Measurements from ENCODE around the gene DTX3. TPM values are rescaled to one million over a fixed set of nuclear protein-coding genes. Genes with fewer than 3 reads are reported as not detected.
A peak's percentile ranks its signal among the peaks of the same experiment; 100 is the strongest.
"Not testable (repeated sequence)": the region's sequence is repeated elsewhere in the genome, so short reads cannot be mapped to it uniquely, and the experiment has no call there.

The DTX3 gene
- total RNA-seq, 1 donor from 2014 or later: 44.5 TPM

- DNase-seq: peak; percentile 24
These were observed 27.7 kb downstream of the DTX3 start for GRCh38 chr12:57632073-57632957.

DNA sequence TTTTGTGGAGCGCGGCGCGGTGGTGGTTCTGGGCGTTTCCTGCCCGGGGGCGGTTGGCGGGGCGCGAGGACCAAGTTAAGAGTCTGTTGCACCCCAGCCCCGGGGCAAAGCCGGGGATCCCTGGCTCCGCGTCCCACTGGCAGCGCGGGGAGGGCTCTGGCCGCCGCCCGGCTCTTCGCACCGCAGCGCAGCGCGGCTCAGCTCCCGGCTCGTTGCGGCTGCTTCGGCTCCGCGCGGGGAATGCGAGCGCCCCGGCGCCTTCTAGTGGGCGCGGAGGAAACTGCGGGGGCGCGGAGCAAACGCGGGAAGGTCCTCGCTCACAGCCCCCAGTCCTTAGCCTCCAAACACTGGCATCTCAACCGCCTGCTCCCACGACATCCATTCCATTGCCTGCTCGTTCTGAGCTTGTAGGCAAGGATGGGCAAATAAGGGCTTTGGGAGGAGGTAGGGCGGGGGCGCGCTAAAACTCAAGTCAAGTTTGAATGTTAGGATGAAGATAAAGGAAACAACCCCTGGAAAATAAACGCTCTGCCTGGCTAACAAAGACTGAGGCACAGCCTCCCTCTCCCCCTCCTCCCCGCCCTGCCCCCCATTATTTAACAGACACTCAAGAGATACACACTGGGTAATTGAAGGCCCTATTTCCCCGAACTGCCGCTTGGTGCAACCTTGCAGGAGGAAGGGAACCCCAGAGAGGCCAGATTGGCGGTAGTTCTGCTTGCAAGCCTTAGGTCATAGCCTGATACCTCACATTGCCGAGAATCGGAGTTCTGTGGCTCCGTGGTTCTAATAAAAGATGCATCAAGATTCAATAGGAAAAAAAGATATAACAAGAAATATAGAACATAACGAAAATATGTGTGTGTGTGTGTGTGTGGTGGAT is 28.6 kb downstream of the DTX3 start, which contains the start of gene B4GALNT1:
Gene B4GALNT1, minus strand, starts transcription at position 244 of the 883 bp plus-strand sequence. CDS start 1,069 bp downstream, outside the sequence.
- peak; percentile 60 for DNase-seq

DNA sequence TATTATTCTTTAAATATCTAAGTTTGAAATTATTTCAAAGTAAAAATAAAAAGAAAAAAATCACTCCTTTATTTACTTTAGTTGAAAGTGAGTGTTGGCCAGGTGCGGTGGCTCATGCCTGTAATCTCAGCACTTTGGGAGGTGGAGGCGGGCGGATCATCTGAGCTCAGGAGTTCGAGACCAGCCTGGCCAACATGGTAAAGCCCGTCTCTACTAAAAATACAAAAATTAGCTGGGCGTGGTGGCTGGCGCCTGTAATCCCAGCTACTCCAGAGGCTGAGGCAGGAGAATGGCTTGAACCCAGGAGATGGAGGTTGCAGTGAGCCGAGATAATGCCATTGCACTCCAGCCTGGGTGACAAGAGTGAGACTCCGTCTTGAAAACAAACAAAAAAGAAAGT is 32.1 kb downstream of the DTX3 start:
- not testable (repeated sequence) for DNase-seq

- no peak for DNase-seq
These were observed 32.7 kb downstream of the DTX3 start for GRCh38 chr12:57637364-57637763.

DNA sequence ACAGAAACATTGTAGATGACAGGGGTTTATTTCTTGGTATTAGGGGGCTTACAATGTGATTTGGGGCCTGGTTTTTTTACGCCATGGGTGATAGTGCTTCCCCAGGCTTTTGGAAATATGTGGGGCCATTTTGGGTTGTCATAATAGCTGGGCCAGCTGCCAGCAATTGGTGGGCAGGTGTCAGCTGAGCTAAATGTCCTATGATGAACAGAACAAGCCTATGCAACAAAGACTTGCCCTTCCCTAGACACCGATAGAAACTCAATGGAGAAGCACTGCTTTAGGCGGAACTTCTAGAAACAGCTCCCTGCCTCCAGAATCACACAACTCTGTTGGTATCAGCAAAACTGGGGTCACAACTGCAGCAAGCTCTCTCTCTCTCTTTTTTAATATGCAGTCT is 33.5 kb downstream of the DTX3 start:
- DNase-seq: no peak

GRCh38 chr12:57640175-57641042 is 35.8 kb downstream of the DTX3 start:
- DNase-seq: no peak

GRCh38 chr12:57641699-57642442 is 37.2 kb downstream of the DTX3 start:
- no peak for DNase-seq

DNA sequence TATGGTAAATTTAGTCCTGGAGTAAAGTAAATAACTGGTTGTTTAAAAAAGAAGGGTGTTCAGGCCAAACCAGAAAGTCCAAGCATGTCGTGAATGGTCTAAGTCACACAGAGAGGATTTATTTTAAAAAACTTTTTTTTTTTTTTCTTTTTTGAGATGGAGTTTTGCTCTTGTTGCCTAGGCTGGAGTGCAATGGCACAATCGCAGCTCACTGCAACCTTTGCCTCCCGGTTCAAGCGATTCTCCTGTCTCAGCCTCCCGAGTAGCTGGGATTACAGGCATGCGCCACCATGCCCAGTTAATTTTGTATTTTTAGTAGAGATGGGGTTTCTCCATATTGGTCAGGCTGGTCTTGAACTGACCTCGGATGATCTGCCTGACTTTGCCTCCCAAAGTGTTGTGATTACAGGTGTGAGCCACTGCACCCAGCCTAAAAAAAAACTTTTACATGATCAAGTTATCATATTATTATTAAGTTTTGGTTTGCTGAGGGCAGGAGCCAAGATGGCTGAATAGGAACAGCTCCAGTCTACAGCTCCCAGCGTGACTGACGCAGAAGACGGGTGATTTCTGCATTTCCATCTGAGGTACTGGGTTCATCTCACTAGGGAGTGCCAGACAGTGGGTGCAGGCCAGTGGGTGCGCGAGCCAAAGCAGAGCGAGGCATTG is 41.5 kb downstream of the DTX3 start:
- not testable (repeated sequence) for DNase-seq

GRCh38 chr12:57646659-57647049 is 42.0 kb downstream of the DTX3 start:
- DNase-seq: not testable (repeated sequence)

- DNase-seq: no peak
These were observed 49.4 kb downstream of the DTX3 start for GRCh38 chr12:57654042-57654441.

DNA sequence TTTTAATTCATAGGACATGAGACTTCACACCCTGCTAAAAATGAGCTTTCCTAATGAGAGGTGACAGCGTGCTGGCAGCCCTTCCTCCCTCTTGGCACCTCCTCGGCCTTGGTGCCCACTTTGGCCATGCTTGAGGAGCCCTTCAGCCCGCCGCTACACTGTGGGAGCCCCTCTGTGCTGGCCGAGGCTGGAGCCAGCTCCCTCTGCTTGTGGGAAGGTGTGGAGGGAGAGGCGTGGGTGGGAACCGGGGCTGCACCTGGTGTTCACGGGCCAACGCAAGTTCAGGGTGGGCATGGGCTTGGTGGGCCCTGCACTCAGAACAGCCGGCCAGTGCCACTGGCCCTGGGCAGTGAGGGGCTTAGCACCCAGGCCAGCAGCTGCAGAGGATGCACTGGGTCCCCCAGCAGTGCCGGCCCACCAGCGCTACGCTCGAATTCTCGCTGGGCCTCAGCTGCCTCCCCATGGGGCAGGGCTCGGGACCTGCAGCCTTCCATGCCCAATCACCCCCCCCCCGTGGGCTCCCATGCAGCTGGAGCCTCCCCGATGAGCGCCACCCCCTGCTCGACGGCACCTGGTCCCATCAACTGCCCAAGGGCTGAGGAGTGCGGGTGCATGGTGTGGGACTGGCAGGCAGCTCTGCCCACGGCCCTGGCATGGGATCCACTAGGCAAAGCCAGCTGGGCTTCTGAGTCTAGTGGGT is 51.1 kb downstream of the DTX3 start:
- no peak for DNase-seq

DNA sequence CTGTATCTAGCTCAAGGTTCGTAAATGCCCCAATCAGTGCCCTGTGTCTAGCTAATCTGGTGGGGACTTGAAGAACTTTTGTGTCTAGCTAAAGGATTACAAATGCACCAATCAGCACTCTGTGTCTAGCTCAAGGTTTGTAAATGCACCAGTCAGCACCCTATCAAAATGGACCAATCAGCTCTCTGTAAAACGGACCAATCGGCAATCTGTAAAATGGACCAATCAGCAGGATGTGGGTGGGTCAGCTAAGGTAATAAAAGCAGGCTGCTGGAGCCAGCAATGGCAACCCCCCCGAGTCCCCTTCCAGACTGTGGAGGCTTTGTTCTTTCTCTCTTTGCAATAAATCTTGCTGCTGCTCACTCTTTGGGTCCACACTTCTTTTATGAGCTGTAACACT is 51.8 kb downstream of the DTX3 start:
- DNase-seq: not testable (repeated sequence)

DNA sequence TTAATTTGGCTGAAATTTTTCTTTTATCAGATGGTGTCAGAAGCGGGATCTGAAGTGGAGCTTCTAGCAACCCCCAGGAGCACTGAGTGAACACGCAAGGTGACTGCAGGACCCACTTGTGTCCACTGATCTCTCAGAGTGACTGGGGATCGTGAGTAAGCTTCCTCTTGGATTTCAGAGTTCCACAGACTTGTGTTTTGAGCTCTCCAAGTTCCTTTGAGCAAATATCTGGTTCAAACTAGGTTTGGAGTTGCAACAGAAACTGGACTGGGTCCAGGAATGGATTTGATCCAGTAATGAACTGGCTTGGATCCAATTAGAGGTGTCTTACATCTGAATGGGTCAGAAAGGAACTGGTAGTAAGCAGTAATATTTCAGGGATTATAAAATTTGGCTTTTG is 53.1 kb downstream of the DTX3 start:
- no peak for DNase-seq

DNA sequence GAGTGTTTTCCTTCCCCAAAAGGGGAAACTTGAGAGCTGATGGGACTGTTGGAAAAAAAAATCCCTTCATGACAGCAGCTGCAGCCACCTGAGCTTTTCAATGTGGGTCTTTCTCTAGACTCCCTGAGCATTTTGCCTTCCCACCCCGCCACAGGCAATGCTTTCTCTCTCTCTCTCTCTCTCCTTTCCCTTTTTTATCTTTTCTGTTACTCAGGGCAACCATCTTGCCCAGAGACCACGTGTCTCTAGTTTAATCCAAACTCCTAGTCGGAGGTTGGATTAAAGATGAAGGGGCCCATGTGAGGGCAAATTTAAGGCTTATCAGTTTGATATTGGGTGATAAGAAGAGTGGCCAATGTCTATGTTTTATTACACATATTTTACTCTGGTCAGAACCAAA is 54.3 kb downstream of the DTX3 start:
- DNase-seq: no peak

Other genes with a start within 250 kb of the DTX3 start
- gene R3HDM2, start 173.8 kb upstream of the DTX3 start, total RNA-seq: 21.7 TPM
- not detected for gene INHBC, start 170.0 kb upstream of the DTX3 start, total RNA-seq
- gene INHBE, start 149.5 kb upstream of the DTX3 start, total RNA-seq: not detected
- gene GLI1, start 145.0 kb upstream of the DTX3 start, total RNA-seq: 0.16 TPM
- 0.94 TPM for gene ARHGAP9, start 125.0 kb upstream of the DTX3 start, total RNA-seq
- 65.2 TPM for gene MARS1, start 116.8 kb upstream of the DTX3 start, total RNA-seq
- 5.3 TPM for gene DDIT3, start 84.3 kb upstream of the DTX3 start, total RNA-seq
- 2.0 TPM for gene MBD6, start 82.0 kb upstream of the DTX3 start, total RNA-seq
- 103 TPM for gene DCTN2, start 57.6 kb upstream of the DTX3 start, total RNA-seq
- 50.2 TPM for gene KIF5A, start 54.8 kb upstream of the DTX3 start, total RNA-seq
- 13.6 TPM for gene PIP4K2C, start 13.6 kb upstream of the DTX3 start, total RNA-seq
- 49.4 TPM for gene ARHGEF25, start 6.6 kb downstream of the DTX3 start, total RNA-seq
- gene B4GALNT1, start 28.4 kb downstream of the DTX3 start, total RNA-seq: 45.2 TPM
- gene OS9, start 89.3 kb downstream of the DTX3 start, total RNA-seq: 90.0 TPM
- 25.6 TPM for gene AGAP2, start 133.9 kb downstream of the DTX3 start, total RNA-seq
- gene TSPAN31, start 140.2 kb downstream of the DTX3 start, total RNA-seq: 41.0 TPM
- 59.0 TPM for gene CDK4, start 147.5 kb downstream of the DTX3 start, total RNA-seq
- 15.9 TPM for gene MARCHF9, start 150.3 kb downstream of the DTX3 start, total RNA-seq
- not detected for gene CYP27B1, start 162.3 kb downstream of the DTX3 start, total RNA-seq
- gene METTL1, start 167.3 kb downstream of the DTX3 start, total RNA-seq: 0.94 TPM
- gene EEF1AKMT3, start 167.8 kb downstream of the DTX3 start, total RNA-seq: 2.2 TPM
- gene TSFM, start 178.0 kb downstream of the DTX3 start, total RNA-seq: 27.3 TPM
- gene AVIL, start 213.9 kb downstream of the DTX3 start, total RNA-seq: 0.78 TPM
- gene CTDSP2, start 241.9 kb downstream of the DTX3 start, total RNA-seq: 32.4 TPM

Measured in occipital lobe (tissue), 2 donors.